Thoracic aorta (tissue), 2 donors: Measurements from ENCODE around the gene SLC25A29. TPM values are rescaled to one million over a fixed set of nuclear protein-coding genes. Genes with fewer than 3 reads are reported as not detected.
"Not testable (repeated sequence)": the region's sequence is repeated elsewhere in the genome, so short reads cannot be mapped to it uniquely, and the experiment has no call there.

ENCODE experiments used
- ATAC-seq: fragments of 150-250 bp; one replicate; pipeline ENCODE4 v1.8.0; 2017; ENCODE audit warnings: low read depth; ENCODE audit not compliant: insufficient number of reproducible peaks, low FRiP score
- DNase-seq: peaks from one replicate; pipeline ENCODE4 v3.0.0-alpha.2; 2020; ENCODE audit warnings: low spot score
- H3K27ac ChIP-seq, 2 donors: fragments of 200-600 bp; sonication (generic); 1 replicate in 1 of 2; 2 replicates in 1 of 2; pipeline ENCODE4 v1.5.1; 2016; ENCODE audit warnings: mild to moderate bottlenecking in 2 of 2, moderate library complexity in 2 of 2
- H3K27me3 ChIP-seq: fragments of 200-600 bp; sonication (generic); replicated peaks from 2 replicates; pipeline ENCODE4 v1.6.0; 2016; ENCODE audit warnings: mild to moderate bottlenecking; ENCODE audit not compliant: insufficient read depth
- H3K36me3 ChIP-seq: fragments of 200-600 bp; sonication (generic); one replicate; pipeline ENCODE4 v1.5.1; 2016
- H3K4me1 ChIP-seq, 2 donors: fragments of 200-600 bp; sonication (generic); 1 replicate in 1 of 2; 2 replicates in 1 of 2; pipeline versions ENCODE4 v1.5.1 to v1.6.0; 2016; ENCODE audit warnings: low read depth in 2 of 2, mild to moderate bottlenecking in 1 of 2; ENCODE audit not compliant: control insufficient read depth in 1 of 2
- H3K4me3 ChIP-seq: fragments of 200-600 bp; sonication (generic); 2 replicates; pipeline ENCODE4 v1.5.1; 2016; ENCODE audit warnings: mild to moderate bottlenecking
- H3K9me3 ChIP-seq: fragments of 200-600 bp; sonication (generic); 2 replicates; pipeline ENCODE4 v1.5.1; 2016
- CTCF ChIP-seq: fragments of 200-600 bp; sonication (generic); IDR thresholded peaks from one replicate; pipeline ENCODE4 v1.5.1; 2019; ENCODE audit warnings: antibody characterized with exemption
- total RNA-seq, 2 donors: library from RNA; depleted of rRNA; stranded (reverse); fragments of >200 nt; gene quantifications; one replicate each; pipeline versions ENCODE4 v1.1.0 to v1.2.3, GENCODE V29; 2016

Gene SLC25A29
- total RNA-seq, 2 donors from 2014 or later, result 54.2 to 80.6 TPM

- H3K4me3 ChIP-seq, result no peak overlapping the region
- TF ChIP-seq CTCF, result no peak
- no peak for DNase-seq
- H3K27ac ChIP-seq, result no peak overlapping the region
- H3K4me1 ChIP-seq, result peaks cover 0 to 11% of the 10 kb centered on the region in 2 donors
- H3K36me3 ChIP-seq, result peaks cover 8% of the 10 kb centered on the region
- no peak for ATAC-seq
- H3K9me3 ChIP-seq, result no peaks in the 10 kb centered on the region
- H3K27me3 ChIP-seq, result no peaks in the 10 kb centered on the region
These were observed 19.6 kb downstream of the SLC25A29 start for GRCh38 chr14:100286484-100287191.

- Histone ChIP-seq H3K27ac (peak overlapping the region; percentile 68 to 80), H3K4me1 (peaks cover 0 to 11% of the 10 kb centered on the region in 2 donors)
- peak; percentile 16 for ATAC-seq
These were observed 20.3 kb downstream of the SLC25A29 start for GRCh38 chr14:100285913-100286400.

GRCh38 chr14:100285021-100285912 is 21.0 kb downstream of the SLC25A29 start:
- TF ChIP-seq CTCF, result peak; percentile 68
- H3K36me3 ChIP-seq, result peaks cover 2% of the 10 kb centered on the region
- no peaks in the 10 kb centered on the region for H3K27me3 ChIP-seq
- peak overlapping the region; percentile 68 to 80 for H3K27ac ChIP-seq
- H3K9me3 ChIP-seq, result no peaks in the 10 kb centered on the region
- DNase-seq (no peak), ATAC-seq (peak; percentile 62)
- H3K4me3 ChIP-seq, result peak overlapping the region; percentile 86
- peaks cover 0 to 11% of the 10 kb centered on the region in 2 donors for H3K4me1 ChIP-seq

More at GRCh38 chr14:100285913-100286400, 20.3 kb downstream of the SLC25A29 start:
- DNase-seq, result no peak
- Histone ChIP-seq H3K36me3 (peaks cover 2% of the 10 kb centered on the region), H3K9me3 (no peaks in the 10 kb centered on the region), H3K27me3 (no peaks in the 10 kb centered on the region), H3K4me3 (peak overlapping the region; percentile 86)
- TF ChIP-seq CTCF, result no peak

GRCh38 chr14:100283984-100284881 is 22.0 kb downstream of the SLC25A29 start:
- peak overlapping the region; percentile 86 for H3K4me3 ChIP-seq
- no peak for DNase-seq
- peaks cover 0 to 13% of the 10 kb centered on the region in 2 donors for H3K4me1 ChIP-seq
- no peaks in the 10 kb centered on the region for H3K27me3 ChIP-seq
- H3K36me3 ChIP-seq, result peaks cover 2% of the 10 kb centered on the region
- TF ChIP-seq CTCF, result no peak
- no peaks in the 10 kb centered on the region for H3K9me3 ChIP-seq
- H3K27ac ChIP-seq, result peak overlapping the region; percentile 68 to 80
- ATAC-seq, result no peak

- H3K27ac ChIP-seq, H3K9me3 ChIP-seq, H3K27me3 ChIP-seq, H3K36me3 ChIP-seq, DNase-seq, ATAC-seq, H3K4me3 ChIP-seq: not testable (repeated sequence)
- H3K4me1 ChIP-seq, result peaks cover 7 to 21% of the 10 kb centered on the region in 2 donors
These were observed 22.8 kb downstream of the SLC25A29 start for GRCh38 chr14:100283436-100283835.
